DMS114 treated with DMSO at 0.1 percent for 48 hours (cell line): ENCODE results near the gene CRYBG3.

Experiments used
- DNase-seq: peaks from one replicate; lab custom pipeline; 2025; ENCODE audit not compliant: unreplicated experiment; lab: John Stamatoyannopoulos, UW

Gene CRYBG3

GRCh38 chr3:97970956-97971620, 149.3 kb downstream of the CRYBG3 start:
- DNase-seq = no peak

- peak; percentile 29 for DNase-seq
Observed at GRCh38 chr3:97971679-97972567, 150.1 kb downstream of the CRYBG3 start, which contains the start of gene RIOX2. Gene RIOX2 (minus strand): TSS chr3:97972431. CDS start chr3:97967593, 4,838 bp downstream.

- DNase-seq = no peak
Observed at GRCh38 chr3:97972976-97973375, 151.2 kb downstream of the CRYBG3 start.

GRCh38 chr3:97974996-97975395, 153.2 kb downstream of the CRYBG3 start:
- DNase-seq = no peak

- no peak for DNase-seq
Observed at GRCh38 chr3:97975466-97975865, 153.7 kb downstream of the CRYBG3 start.

GRCh38 chr3:97979610-97980009, 157.8 kb downstream of the CRYBG3 start:
- no peak for DNase-seq

GRCh38 chr3:97981886-97982285, 160.1 kb downstream of the CRYBG3 start:
- DNase-seq = no peak

GRCh38 chr3:97983933-97984491, 162.2 kb downstream of the CRYBG3 start:
- no peak for DNase-seq

- no peak for DNase-seq
Observed at GRCh38 chr3:97987306-97987705, 165.5 kb downstream of the CRYBG3 start.

- no peak for DNase-seq
Observed at GRCh38 chr3:97988784-97989568, 167.2 kb downstream of the CRYBG3 start.

GRCh38 chr3:97990624-97991292, 168.9 kb downstream of the CRYBG3 start:
- no peak for DNase-seq

- DNase-seq = no peak
Observed at GRCh38 chr3:97991293-97991682, 169.5 kb downstream of the CRYBG3 start.

- no peak for DNase-seq
Observed at GRCh38 chr3:97992547-97993173, 170.8 kb downstream of the CRYBG3 start.

- no peak for DNase-seq
Observed at GRCh38 chr3:97993526-97993925, 171.7 kb downstream of the CRYBG3 start.

GRCh38 chr3:97994328-97994945, 172.6 kb downstream of the CRYBG3 start:
- no peak for DNase-seq
